HT1080 (cell line): ENCODE measurements around the gene MIB2. TPM values are rescaled to one million over a fixed set of nuclear protein-coding genes. Genes with fewer than 3 reads are reported as not detected.

Experiments used
- DNase-seq: peaks from one replicate; pipeline ENCODE4 v3.0.0-alpha.2; 2015; ENCODE audit warnings: low read depth
- total RNA-seq: library from RNA; depleted of rRNA; stranded (reverse); fragments of >200 nt; shearing (Covaris generic); gene quantifications from 2 replicates; pipeline ENCODE4 v1.2.3, GENCODE V29; 2014

Gene MIB2
- total RNA-seq, 1 experiment from 2014 or later, result 11.0 TPM

DNA sequence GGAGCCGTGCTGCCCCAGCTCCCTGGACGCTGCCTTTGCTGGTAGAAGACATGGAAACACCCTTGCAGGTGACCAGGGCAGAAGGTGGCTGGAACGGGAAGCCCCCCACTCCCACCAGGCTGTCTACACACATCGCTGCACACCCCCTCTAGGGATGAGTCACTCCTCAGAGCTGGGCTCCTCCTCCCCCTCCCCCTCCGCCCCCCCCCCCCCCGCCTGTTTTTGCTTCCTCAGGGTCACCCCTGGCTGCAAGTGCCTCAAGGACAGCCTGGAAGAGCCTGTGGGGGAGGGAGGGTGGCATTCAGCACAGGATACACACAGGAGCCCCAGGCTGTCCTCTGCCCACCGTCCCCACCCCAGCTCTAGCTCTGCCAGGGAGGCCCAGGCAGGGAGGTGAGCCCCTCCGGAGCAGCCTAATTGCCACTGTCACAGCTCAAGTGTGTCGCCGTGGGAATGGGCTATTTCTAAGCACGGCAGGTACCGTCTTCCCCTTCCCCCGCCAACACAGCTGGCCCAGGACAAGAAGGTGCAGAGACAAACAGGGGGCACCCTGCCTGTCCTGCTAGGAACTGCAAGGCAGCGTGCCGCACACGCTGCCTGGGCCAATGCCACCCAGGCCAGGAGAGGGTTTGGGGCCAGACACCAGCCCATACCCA is 17.9 kb upstream of the MIB2 start:
- DNase-seq, result no peak

GRCh38 chr1:1598051-1598719 is 17.1 kb upstream of the MIB2 start:
- DNase-seq, result no peak

DNA sequence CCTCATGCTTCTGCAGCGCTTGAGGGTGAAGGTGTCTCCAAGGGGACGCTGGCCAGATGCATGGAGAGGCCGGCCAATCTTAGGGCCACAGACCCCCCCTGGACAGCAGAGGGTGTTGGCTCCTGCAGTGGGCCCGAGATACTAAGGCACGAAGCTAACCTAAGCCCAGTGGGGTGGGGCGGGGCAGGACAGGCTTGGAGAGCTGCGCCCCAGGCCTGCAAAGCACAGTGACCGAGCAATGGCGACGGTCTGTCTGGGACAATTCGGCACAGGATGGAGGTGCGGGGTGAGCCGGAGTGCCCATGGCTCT is 16.6 kb upstream of the MIB2 start:
- DNase-seq, result no peak

GRCh38 chr1:1599030-1599934 is 16.0 kb upstream of the MIB2 start:
- DNase-seq, result no peak

DNA sequence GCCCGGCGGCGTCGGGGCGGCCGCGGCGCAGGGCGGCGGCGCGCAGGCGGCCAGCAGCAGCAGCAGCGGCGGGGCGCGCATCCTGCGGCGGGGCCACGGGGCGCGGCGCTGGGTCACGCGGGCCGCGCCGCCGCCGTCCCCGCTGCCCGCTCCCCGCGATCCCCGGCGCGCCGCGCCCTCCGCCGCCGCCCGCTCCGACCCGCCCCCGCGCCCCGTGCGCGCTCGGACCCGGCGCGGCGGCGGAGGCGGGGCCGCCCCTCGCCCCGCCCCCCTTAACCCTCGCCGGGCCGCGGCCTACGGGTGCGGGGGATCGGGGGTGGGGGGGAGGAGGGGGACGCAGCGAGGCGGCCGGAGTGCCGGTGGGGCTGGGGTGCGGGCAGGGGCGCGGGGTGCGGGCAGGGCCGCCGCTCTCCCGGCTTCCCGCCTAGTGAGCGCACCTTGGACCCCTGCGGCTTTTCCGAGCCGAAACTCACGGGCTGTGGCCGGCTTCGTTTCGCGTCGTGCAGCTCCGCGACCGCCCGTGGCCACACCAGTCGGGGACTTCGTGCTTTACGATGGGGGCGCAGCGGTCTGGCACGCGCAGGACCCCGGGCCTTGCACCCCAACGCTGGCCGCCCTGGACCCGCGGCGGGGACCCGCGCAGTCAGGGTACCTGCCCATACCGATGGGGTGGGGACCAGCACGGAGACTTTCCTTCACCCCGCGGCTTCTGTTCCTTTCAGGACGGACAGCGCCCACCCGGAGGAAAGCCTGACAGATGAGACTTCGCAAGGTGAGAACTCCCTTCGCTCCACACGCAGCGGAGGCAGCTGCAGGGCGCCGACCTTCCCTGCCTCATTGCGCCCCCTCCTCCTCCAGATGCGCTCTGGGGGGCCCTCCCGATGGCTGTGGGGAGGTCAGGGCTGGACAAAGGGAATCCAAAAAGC is 15.1 kb upstream of the MIB2 start, which contains the start of gene FNDC10:
FNDC10 (minus strand) TSS at position 201 of the 926 bp plus-strand sequence; CDS start at position 81, 120 bp downstream.
- DNase-seq, result no peak

DNA sequence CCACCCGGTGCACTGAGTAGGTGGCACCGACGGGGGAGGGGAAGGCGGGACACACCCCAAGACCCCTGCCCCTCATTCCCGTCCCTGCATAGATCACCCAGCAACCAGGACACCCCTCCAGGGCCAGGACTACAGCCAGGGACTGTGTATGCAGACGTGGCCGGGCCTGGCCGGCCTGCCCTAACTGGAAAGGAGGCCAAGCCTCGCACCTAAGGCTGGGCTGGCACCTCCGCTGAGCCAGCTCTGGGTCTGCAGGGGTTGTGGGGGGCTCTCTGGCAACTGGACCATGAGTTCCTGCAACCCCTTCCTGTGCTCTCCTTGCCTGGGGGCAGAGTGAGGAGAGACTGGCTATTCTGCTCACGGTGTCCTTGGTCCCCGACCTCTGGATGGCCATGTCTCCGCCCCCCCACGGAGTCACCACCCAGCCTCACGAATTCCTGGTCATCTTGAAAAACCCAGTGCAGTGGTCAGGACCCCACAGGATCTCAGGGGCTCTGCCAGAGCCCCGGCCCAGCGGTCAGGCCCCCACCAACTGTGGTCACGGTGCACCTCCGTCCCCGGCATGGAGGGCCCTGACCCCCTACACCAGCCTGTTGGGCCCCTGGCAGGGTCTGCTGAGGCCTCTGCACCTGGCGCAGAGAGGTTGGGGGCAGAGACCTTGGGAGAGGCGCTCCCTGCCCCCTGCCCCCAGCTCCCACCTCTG is 14.3 kb upstream of the MIB2 start:
- no peak for DNase-seq

- DNase-seq, result no peak
Observed at GRCh38 chr1:1601564-1602303, 13.6 kb upstream of the MIB2 start.

DNA sequence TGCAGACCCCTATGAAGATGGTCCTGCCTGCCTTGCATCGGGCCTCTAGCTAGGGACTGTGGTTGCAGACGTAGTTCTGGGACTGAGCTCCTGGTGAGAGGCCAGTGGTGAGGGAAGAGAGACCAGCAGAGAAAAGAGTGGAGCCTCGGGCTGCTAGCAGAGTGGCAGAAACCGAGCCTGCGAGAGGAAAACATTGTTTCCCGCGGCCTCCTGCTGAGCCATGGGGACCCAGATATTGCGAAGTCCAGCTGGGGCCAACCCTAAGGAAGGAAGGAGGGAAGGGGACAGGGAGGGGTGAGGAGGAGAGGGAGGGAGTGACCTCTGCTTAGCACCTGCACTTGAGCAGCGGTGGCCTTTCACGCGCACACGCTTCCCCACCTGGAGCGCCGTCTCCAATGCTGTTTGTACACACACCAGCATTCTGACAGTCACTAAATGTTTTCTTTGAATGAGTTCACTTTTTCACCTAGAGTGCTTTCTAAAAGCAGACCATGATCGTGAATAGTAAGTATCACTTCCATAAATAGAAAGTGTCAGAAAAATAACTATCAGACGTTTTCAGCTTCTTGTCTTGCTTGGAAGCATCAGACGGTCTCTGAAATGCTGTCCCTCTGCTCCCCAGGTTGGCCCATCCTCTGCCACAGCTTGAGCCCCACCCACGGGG is 12.9 kb upstream of the MIB2 start:
- no peak for DNase-seq

GRCh38 chr1:1602968-1603506 is 12.3 kb upstream of the MIB2 start:
- no peak for DNase-seq

DNA sequence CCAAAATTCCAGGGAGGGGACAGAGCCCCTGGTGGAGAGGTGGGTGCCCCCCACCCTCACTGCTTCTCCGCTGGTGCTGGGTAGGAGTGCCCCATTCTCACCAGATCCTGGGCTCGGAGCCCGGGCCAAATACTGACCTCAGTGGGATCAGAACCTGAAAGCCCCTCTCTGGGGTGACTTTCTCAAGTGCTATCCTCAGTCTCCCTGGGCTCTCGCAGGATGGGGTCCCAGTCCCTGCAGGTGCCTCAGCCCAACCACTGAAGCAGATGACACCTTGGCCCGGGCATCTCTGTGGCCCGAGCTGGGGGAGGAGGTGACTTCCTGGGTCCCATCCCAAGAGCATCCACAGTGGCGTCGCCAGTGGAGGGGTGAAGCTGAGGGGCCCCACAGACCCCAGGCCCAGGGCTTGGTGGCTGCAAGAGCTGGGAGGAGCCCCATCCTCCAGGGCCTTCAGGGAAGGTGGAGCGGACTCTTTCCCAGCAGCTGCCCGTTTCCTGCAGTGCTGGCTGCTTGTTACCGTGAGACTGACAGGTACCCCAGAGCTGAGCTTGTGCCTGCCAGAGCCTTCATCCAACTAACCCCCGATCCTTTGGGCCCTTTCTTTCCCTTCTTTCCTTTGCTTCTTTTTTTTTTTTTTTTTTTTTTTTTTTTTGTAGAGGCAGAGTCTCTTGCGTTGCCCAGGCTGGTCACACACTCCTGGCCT is 11.5 kb upstream of the MIB2 start:
- DNase-seq, result no peak

- DNase-seq, result no peak
Observed at GRCh38 chr1:1604374-1605033, 10.8 kb upstream of the MIB2 start.

GRCh38 chr1:1605034-1605591 is 10.2 kb upstream of the MIB2 start:
- DNase-seq, result no peak

DNA sequence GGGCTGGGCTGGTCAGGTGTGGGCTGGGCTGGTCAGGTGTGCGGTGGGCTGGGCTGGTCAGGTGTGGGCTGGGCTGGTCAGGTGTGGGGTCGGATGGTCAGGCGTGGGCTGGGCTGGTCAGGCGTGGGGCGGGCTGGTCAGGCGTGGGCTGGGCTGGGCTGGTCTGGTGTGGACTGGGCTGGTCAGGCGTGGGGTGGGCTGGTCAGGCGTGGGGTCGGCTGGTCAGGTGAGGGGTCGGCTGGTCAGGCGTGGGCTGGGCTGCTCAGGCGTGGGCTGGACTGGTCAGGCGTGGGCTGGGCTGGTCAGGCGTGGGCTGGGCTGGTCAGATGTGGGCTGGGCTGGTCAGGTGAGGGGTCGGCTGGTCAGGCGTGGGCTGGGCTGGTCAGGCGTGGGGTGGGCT is 9.6 kb upstream of the MIB2 start:
- no peak for DNase-seq

DNA sequence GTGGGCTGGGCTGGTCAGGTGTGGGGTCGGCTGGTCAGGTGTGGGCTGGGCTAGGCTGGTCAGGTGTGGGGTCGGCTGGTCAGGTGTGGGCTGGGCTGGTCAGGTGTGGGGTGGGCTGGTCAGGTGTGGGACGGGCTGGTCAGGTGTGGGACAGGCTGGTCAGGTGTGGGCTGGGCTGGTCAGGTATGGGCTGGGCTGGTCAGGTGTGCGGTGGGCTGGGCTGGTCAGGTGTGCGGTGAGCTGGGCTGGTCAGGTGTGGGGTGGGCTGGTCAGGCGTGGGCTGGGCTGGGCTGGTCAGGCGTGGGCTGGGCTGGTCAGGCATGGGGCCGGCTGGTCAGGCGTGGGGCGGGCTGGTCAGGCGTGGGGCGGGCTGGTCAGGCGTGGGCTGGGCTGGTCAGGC is 9.1 kb upstream of the MIB2 start:
- DNase-seq, result no peak

DNA sequence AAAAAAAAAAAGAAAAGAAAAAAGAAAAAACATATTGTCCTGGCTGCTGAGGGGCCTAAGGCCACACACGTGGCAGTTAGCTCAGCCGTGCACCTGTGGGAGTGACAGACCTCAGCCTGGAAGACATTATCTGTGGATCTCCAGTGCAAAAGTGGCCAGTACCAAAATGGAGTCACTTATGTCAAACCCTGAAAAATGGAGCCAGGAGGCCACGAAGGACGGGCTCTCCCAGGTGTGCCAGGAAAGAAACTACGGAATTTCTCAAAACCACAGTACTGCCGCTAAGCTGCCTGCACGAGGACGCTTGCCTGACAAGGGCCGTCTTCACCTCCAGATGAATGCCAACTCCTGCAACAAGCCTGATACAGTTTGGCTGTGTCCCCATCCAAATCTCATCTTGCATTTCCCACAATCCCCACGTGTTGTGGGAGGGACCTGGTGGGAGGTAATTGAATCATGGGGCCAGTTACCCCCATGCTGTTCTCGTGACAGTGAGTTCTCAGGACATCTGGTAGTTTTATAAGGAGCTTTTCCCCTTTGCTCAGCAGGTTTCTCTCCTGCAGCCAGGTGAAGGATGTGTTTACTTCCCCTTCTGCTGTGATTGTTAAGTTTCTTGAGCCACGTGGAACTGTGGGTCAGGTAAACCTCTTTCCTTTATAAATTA is 5.3 kb upstream of the MIB2 start:
- no peak for DNase-seq

- no peak for DNase-seq
Observed at GRCh38 chr1:1610796-1611195, 4.5 kb upstream of the MIB2 start.

- no peak for DNase-seq
Observed at GRCh38 chr1:1612104-1612400, 3.2 kb upstream of the MIB2 start.
